Measurements from ENCODE around the gene SUMO4.

DNA sequence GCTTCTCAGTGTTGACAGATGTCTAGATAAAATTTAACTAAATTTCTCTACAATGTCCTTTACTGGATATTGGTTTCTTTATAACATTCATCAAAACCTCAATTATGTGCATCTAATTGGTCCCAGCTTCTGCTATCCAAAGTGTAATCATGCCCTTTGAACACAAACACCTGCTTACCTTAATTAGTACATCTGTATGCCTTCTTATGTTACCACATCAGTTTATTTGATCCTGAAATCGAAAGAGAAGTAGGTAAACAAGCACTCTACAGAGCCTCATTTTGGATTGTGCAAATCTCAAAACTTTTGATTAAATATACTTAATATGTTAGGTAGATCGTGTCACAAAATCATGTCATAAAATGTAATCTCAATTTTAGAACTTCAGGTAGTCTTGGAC lies 46.1 kb upstream of the SUMO4 start:
- TF ChIP-seq, protein P1, sequence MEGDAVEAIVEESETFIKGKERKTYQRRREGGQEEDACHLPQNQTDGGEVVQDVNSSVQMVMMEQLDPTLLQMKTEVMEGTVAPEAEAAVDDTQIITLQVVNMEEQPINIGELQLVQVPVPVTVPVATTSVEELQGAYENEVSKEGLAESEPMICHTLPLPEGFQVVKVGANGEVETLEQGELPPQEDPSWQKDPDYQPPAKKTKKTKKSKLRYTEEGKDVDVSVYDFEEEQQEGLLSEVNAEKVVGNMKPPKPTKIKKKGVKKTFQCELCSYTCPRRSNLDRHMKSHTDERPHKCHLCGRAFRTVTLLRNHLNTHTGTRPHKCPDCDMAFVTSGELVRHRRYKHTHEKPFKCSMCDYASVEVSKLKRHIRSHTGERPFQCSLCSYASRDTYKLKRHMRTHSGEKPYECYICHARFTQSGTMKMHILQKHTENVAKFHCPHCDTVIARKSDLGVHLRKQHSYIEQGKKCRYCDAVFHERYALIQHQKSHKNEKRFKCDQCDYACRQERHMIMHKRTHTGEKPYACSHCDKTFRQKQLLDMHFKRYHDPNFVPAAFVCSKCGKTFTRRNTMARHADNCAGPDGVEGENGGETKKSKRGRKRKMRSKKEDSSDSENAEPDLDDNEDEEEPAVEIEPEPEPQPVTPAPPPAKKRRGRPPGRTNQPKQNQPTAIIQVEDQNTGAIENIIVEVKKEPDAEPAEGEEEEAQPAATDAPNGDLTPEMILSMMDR (IDR thresholded peaks at IDR 0.05), result no peak
- no peak for TF ChIP-seq EP300 (IDR thresholded peaks at IDR 0.05)
- TF ChIP-seq POLR2A (IDR thresholded peaks at IDR 0.05; ENCODE audit: low read depth), result no peak
